IMR-90 (cell line): Measurements from ENCODE around the gene CALR3.

Experiments
- CEBPB ChIP-seq: IDR thresholded peaks from 2 replicates; pipeline ENCODE4 v1.6.1; 2012; ENCODE audit warnings: low read depth, low read length, improper control_type of control experiment
- CHD1 ChIP-seq: IDR thresholded peaks from 2 replicates; pipeline ENCODE4 v1.6.1; 2012; ENCODE audit warnings: low read depth, low read length, improper control_type of control experiment
- MAFK ChIP-seq: IDR thresholded peaks from 2 replicates; pipeline ENCODE4 v1.6.1; 2012; ENCODE audit warnings: low read depth, low read length, improper control_type of control experiment
- MAZ ChIP-seq: IDR thresholded peaks from 2 replicates; pipeline ENCODE4 v1.6.1; 2012; ENCODE audit warnings: low read depth, mild to moderate bottlenecking, low read length, improper control_type of control experiment, moderate library complexity, borderline replicate concordance
- MXI1 ChIP-seq: IDR thresholded peaks from 2 replicates; pipeline ENCODE4 v1.6.1; 2012; ENCODE audit warnings: low read depth, mild to moderate bottlenecking, low read length, moderate library complexity, borderline replicate concordance
- NFE2L2 ChIP-seq: fragments of 150-350 bp; IDR thresholded peaks from 2 replicates; pipeline ENCODE4 v1.6.1; 2016; ENCODE audit warnings: low read depth, mild to moderate bottlenecking, low read length
- POLR2A ChIP-seq: IDR thresholded peaks from 2 replicates; pipeline ENCODE4 v1.6.1; 2012; ENCODE audit warnings: mild to moderate bottlenecking, low read depth, low read length
- RAD21 ChIP-seq: IDR thresholded peaks from 2 replicates; pipeline ENCODE4 v1.6.1; 2012; ENCODE audit warnings: low read length, improper control_type of control experiment
- RCOR1 ChIP-seq: IDR thresholded peaks from 2 replicates; pipeline ENCODE4 v1.6.1; 2012; ENCODE audit warnings: mild to moderate bottlenecking, low read length, improper control_type of control experiment; ENCODE audit not compliant: insufficient replicate concordance
- RFX5 ChIP-seq: IDR thresholded peaks from 2 replicates; pipeline ENCODE4 v1.8.0; 2012; ENCODE audit warnings: low read depth, mild to moderate bottlenecking, low read length, moderate library complexity
- SMC3 ChIP-seq: fragments of 150-350 bp; IDR thresholded peaks from 2 replicates; pipeline ENCODE4 v1.6.1; 2016; ENCODE audit warnings: low read depth, mild to moderate bottlenecking, antibody characterized with exemption, low read length, moderate library complexity
- TF ChIP-seq, protein P1 (sequence below): conservative IDR thresholded peaks from 2 replicates; pipeline ENCODE4 v1.5.1; 2012; ENCODE audit warnings: mild to moderate bottlenecking, low read depth, low read length, improper control_type of control experiment
- TF ChIP-seq, protein P2 (sequence below): fragments of 150-350 bp; IDR thresholded peaks from 2 replicates; pipeline ENCODE4 v1.6.1; 2017; ENCODE audit warnings: mild to moderate bottlenecking, antibody characterized with exemption, low read length, low read depth
- TF ChIP-seq, protein P3 (sequence below): fragments of 150-350 bp; IDR thresholded peaks from 2 replicates; pipeline ENCODE4 v1.6.1; 2016; ENCODE audit warnings: low read depth, mild to moderate bottlenecking, low read length, moderate library complexity, borderline replicate concordance

DNA sequence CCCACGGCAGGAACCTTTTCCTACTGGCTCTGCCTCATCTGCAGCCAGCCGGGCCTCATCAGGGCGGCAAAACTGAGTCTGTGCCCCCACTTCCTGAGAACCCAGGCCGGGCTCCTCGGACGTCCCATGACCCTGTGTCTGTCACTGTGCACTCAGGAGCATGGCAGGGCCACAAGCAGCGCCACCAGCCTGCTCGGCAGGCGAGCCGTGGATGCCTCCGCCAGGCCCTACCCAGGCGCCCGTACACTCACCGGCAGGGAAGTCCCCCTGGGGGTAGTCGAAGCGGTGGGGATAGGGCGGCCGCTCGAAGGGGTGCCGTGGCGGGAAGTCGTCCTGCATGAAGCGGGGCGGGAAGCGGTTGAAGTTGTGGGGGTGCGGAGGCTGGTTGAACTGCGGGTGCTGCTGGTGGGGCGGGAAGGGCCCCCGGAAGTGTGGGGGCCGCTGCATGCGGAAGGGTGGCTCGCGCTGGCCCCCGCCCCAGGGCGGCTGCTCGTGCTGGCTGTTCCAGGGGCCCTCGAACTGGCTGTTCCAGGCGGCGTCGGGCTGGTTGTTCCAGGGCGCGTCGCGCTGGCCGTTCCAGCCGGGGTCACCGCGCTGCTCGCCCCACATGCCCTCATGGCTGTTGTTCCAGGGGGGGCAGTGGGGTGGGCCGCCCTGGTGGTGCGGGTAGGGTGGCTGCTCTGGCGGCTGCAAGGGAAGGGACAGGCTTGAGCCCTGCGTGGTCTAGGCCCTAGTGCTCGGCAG is 29.2 kb upstream of the CALR3 start:
- TF ChIP-seq, protein P1, sequence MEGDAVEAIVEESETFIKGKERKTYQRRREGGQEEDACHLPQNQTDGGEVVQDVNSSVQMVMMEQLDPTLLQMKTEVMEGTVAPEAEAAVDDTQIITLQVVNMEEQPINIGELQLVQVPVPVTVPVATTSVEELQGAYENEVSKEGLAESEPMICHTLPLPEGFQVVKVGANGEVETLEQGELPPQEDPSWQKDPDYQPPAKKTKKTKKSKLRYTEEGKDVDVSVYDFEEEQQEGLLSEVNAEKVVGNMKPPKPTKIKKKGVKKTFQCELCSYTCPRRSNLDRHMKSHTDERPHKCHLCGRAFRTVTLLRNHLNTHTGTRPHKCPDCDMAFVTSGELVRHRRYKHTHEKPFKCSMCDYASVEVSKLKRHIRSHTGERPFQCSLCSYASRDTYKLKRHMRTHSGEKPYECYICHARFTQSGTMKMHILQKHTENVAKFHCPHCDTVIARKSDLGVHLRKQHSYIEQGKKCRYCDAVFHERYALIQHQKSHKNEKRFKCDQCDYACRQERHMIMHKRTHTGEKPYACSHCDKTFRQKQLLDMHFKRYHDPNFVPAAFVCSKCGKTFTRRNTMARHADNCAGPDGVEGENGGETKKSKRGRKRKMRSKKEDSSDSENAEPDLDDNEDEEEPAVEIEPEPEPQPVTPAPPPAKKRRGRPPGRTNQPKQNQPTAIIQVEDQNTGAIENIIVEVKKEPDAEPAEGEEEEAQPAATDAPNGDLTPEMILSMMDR: no peak
- no peak for TF ChIP-seq POLR2A
- no peak for TF ChIP-seq RAD21
- TF ChIP-seq MXI1: no peak
- no peak for TF ChIP-seq RFX5
- TF ChIP-seq RCOR1: no peak
- TF ChIP-seq SMC3: no peak
- no peak for TF ChIP-seq NFE2L2
- no peak for TF ChIP-seq MAZ
- no peak for TF ChIP-seq MAFK
- no peak for TF ChIP-seq CEBPB
- no peak for TF ChIP-seq CHD1
- TF ChIP-seq, protein P2, sequence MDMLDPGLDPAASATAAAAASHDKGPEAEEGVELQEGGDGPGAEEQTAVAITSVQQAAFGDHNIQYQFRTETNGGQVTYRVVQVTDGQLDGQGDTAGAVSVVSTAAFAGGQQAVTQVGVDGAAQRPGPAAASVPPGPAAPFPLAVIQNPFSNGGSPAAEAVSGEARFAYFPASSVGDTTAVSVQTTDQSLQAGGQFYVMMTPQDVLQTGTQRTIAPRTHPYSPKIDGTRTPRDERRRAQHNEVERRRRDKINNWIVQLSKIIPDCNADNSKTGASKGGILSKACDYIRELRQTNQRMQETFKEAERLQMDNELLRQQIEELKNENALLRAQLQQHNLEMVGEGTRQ: no peak
- TF ChIP-seq, protein P3, sequence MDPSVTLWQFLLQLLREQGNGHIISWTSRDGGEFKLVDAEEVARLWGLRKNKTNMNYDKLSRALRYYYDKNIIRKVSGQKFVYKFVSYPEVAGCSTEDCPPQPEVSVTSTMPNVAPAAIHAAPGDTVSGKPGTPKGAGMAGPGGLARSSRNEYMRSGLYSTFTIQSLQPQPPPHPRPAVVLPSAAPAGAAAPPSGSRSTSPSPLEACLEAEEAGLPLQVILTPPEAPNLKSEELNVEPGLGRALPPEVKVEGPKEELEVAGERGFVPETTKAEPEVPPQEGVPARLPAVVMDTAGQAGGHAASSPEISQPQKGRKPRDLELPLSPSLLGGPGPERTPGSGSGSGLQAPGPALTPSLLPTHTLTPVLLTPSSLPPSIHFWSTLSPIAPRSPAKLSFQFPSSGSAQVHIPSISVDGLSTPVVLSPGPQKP: no peak
